Glutamatergic neuron (in vitro differentiated cells): ENCODE measurements around the gene SEC14L3. TPM values are rescaled to one million over a fixed set of nuclear protein-coding genes. Genes with fewer than 3 reads are reported as not detected.

Experiments used
- DNase-seq: peaks from one replicate; pipeline ENCODE4 v3.0.0; 2022
- H3K27ac Mint-ChIP-seq: one replicate; pipeline ENCODE4 v1.8.0; 2020; ENCODE audit warnings: mild to moderate bottlenecking, mixed read lengths, inconsistent platforms; ENCODE audit not compliant: unreplicated experiment
- H3K27me3 Mint-ChIP-seq: one replicate; pipeline ENCODE4 v1.8.0; 2020; ENCODE audit warnings: mild to moderate bottlenecking, moderate library complexity, mixed read lengths, inconsistent platforms; ENCODE audit not compliant: unreplicated experiment
- H3K36me3 Mint-ChIP-seq: one replicate; pipeline ENCODE4 v1.8.0; 2020; ENCODE audit warnings: mild to moderate bottlenecking, mixed read lengths, inconsistent platforms; ENCODE audit not compliant: unreplicated experiment
- H3K4me1 Mint-ChIP-seq: one replicate; pipeline ENCODE4 v1.8.0; 2020; ENCODE audit warnings: mild to moderate bottlenecking, low read depth, mixed read lengths, inconsistent platforms; ENCODE audit not compliant: unreplicated experiment
- H3K4me3 Mint-ChIP-seq: one replicate; pipeline ENCODE4 v1.8.0; 2020; ENCODE audit warnings: mild to moderate bottlenecking, mixed read lengths, inconsistent platforms; ENCODE audit not compliant: unreplicated experiment
- H3K9me3 Mint-ChIP-seq: one replicate; pipeline ENCODE4 v1.8.0; 2020; ENCODE audit warnings: mild to moderate bottlenecking, moderate library complexity, mixed read lengths, inconsistent platforms; ENCODE audit not compliant: unreplicated experiment
- total RNA-seq: library from RNA; stranded (reverse); fragmentation: NEBNext Ultra II Directional; extraction: Animal tissue kit (Norgen Biotek cat#: 25700); gene quantifications from one replicate; pipeline ENCODE4 v1.2.1, GENCODE V29; 2021; ENCODE audit not compliant: unreplicated experiment
- TF ChIP-seq, protein P1 (sequence below): fragments of 200-600 bp; sonication (generic); IDR thresholded peaks from one replicate; pipeline ENCODE4 v1.5.0; 2021; ENCODE audit not compliant: partially characterized antibody, unreplicated experiment

The SEC14L3 gene
- total RNA-seq, 1 donor from 2014 or later: not detected

DNA sequence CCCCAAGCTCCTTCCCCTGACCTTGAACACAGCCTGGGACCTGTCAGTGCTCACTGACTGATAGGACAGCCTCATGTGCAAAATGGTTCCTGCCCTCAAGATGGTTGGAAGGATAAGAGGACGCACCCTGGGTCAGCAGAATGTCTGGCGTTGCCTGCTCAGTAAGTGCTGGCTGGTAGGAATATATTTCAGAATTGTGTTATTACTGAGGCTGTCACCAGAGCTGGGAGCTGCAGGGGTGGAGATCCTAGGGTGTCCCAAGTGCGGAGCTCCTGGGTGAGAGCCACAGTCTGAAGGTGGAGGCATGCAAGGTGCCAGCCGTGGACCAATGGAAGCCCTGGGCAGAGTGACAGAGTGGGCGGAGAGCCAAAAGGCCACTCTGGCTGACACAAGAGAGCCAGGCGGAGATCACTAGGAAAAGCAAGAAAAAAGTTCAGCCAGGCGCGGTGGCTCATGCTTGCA lies 34.7 kb upstream of the SEC14L3 start:
- TF ChIP-seq, protein P1, sequence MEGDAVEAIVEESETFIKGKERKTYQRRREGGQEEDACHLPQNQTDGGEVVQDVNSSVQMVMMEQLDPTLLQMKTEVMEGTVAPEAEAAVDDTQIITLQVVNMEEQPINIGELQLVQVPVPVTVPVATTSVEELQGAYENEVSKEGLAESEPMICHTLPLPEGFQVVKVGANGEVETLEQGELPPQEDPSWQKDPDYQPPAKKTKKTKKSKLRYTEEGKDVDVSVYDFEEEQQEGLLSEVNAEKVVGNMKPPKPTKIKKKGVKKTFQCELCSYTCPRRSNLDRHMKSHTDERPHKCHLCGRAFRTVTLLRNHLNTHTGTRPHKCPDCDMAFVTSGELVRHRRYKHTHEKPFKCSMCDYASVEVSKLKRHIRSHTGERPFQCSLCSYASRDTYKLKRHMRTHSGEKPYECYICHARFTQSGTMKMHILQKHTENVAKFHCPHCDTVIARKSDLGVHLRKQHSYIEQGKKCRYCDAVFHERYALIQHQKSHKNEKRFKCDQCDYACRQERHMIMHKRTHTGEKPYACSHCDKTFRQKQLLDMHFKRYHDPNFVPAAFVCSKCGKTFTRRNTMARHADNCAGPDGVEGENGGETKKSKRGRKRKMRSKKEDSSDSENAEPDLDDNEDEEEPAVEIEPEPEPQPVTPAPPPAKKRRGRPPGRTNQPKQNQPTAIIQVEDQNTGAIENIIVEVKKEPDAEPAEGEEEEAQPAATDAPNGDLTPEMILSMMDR: no peak
- H3K4me1 Mint-ChIP-seq: peaks cover 3% of the 10 kb centered on the region
- peaks cover 3% of the 10 kb centered on the region for H3K27me3 Mint-ChIP-seq
- no peaks in the 10 kb centered on the region for H3K36me3 Mint-ChIP-seq
- H3K4me3 Mint-ChIP-seq: no peak overlapping the region
- H3K27ac Mint-ChIP-seq: no peak overlapping the region
- peaks cover 2% of the 10 kb centered on the region for H3K9me3 Mint-ChIP-seq
- no peak for DNase-seq

DNA sequence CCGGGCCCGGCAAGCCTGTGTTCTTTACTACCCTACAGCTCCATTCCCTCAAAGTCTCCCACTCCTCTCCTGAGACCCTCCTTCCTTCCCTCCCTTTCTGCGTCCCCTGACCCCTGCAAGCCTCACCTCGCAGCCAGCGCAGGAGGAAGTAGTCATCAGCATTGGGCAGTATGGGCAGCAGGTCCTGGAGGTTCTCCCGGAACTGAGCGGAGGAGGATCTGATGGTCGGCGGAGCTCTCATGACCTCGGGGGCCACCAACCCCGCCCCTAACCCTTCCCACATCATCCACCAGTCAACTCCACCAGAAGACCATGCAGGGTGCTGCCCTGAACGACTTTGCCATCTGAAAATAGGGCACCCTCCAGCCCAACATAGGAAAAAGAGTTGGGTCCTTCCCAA lies 31.7 kb upstream of the SEC14L3 start:
- DNase-seq: no peak
- H3K9me3 Mint-ChIP-seq: peaks cover 2% of the 10 kb centered on the region
- peaks cover 3% of the 10 kb centered on the region for H3K4me1 Mint-ChIP-seq
- no peak overlapping the region for H3K27ac Mint-ChIP-seq
- no peak overlapping the region for H3K4me3 Mint-ChIP-seq
- TF ChIP-seq, protein P1: no peak
- peaks cover 3% of the 10 kb centered on the region for H3K27me3 Mint-ChIP-seq
- H3K36me3 Mint-ChIP-seq: no peaks in the 10 kb centered on the region

DNA sequence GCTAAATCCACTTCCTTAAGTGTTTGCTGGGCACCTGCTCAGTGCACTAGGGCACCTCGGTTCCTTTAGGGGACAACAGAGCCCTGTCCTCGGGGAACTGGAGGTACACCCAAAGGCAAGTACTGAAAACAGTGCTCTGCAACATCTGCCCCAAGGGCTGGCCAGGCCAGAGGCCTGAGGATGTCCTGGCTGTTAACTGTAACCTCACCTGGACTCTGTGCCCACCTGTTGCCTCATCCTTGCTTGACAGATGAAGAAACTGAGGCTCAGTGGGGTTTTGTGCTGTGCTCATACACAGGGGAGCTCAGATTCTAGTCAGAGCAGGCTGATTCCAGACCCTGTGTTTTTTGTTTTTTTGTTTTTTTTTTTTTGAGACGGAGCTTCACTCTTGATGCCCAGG lies 31.1 kb upstream of the SEC14L3 start:
- no peaks in the 10 kb centered on the region for H3K36me3 Mint-ChIP-seq
- TF ChIP-seq, protein P1: no peak
- DNase-seq: no peak
- peaks cover 2% of the 10 kb centered on the region for H3K9me3 Mint-ChIP-seq
- H3K27me3 Mint-ChIP-seq: peaks cover 3% of the 10 kb centered on the region
- H3K4me3 Mint-ChIP-seq: no peak overlapping the region
- peaks cover 3% of the 10 kb centered on the region for H3K4me1 Mint-ChIP-seq
- no peak overlapping the region for H3K27ac Mint-ChIP-seq

DNA sequence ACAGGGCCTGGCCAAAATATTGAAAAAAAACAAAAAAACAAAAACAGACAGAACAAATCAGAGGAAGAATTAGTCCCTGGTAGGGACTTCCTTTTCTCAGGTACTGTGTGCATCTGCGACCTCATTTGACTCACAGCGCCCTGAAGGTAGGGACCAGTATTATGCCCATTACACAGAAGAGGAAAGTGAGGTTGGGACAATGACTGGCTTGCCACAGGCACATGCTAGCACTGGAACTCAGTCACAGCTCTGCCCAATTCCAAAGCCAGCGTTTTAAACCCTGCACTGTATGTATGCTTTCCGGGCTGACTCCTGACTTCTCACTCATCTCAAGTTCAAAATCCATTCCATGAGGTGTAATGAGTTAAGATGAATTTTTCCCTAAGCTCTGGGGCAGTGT lies 30.3 kb upstream of the SEC14L3 start:
- Mint-ChIP-seq H3K4me1 (peaks cover 3% of the 10 kb centered on the region), H3K36me3 (no peaks in the 10 kb centered on the region), H3K27me3 (peaks cover 3% of the 10 kb centered on the region), H3K4me3 (no peak overlapping the region), H3K9me3 (peaks cover 2% of the 10 kb centered on the region), H3K27ac (no peak overlapping the region)
- TF ChIP-seq, protein P1: no peak
- DNase-seq: no peak

DNA sequence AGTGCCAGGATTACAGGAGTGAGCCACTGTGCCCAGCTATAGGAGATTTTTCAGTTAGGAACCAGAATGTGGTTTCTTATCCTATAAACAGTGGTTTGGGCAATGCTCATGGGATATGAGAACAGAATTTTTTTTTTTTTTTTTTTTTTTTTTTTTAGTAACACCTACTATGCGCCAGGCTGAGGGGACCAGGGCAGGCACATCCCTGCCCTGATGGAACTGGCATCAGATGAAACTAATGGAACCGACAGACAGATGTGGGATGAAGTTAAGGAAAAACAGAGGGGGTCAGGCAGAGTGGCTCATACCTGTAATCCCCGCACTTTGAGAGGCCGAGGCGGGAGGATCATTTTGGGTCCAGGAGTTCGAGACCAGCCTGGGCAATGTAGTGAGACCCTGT lies 28.8 kb upstream of the SEC14L3 start:
- TF ChIP-seq, protein P1: no peak
- no peak for DNase-seq
- H3K36me3 Mint-ChIP-seq: no peaks in the 10 kb centered on the region
- peaks cover 2% of the 10 kb centered on the region for H3K9me3 Mint-ChIP-seq
- peaks cover 3% of the 10 kb centered on the region for H3K27me3 Mint-ChIP-seq
- H3K4me1 Mint-ChIP-seq: peaks cover 3% of the 10 kb centered on the region
- H3K27ac Mint-ChIP-seq: no peak overlapping the region
- no peak overlapping the region for H3K4me3 Mint-ChIP-seq
